HG03558 (cell line): ENCODE data around the gene AFF3.

ENCODE experiments used
- ATAC-seq: cut with Tn5 transposase; IDR thresholded peaks from one replicate; pipeline ENCODE4 v1.9.1; 2021; ENCODE audit warnings: moderate number of reproducible peaks; ENCODE audit not compliant: unreplicated experiment; ENCODE audit errors: extremely low read depth

Gene AFF3

GRCh38 chr2:99660616-99661406 lies 481.6 kb downstream of the AFF3 start:
- no peak for ATAC-seq

GRCh38 chr2:99659874-99660273 lies 482.5 kb downstream of the AFF3 start:
- no peak for ATAC-seq

- ATAC-seq: no peak
Observed at GRCh38 chr2:99657691-99658258, 484.6 kb downstream of the AFF3 start.

GRCh38 chr2:99656994-99657393 lies 485.4 kb downstream of the AFF3 start:
- ATAC-seq: no peak

GRCh38 chr2:99653433-99653832 lies 489.0 kb downstream of the AFF3 start:
- no peak for ATAC-seq

GRCh38 chr2:99652862-99653261 lies 489.5 kb downstream of the AFF3 start:
- no peak for ATAC-seq

GRCh38 chr2:99651930-99652670 lies 490.3 kb downstream of the AFF3 start:
- no peak for ATAC-seq

- ATAC-seq: no peak
Observed at GRCh38 chr2:99648906-99649789, 493.2 kb downstream of the AFF3 start.

- ATAC-seq: no peak
Observed at GRCh38 chr2:99648178-99648844, 494.1 kb downstream of the AFF3 start.

- ATAC-seq: no peak
Observed at GRCh38 chr2:99645960-99646359, 496.4 kb downstream of the AFF3 start.

- no peak for ATAC-seq
Observed at GRCh38 chr2:99644419-99644787, 498.0 kb downstream of the AFF3 start.

- no peak for ATAC-seq
Observed at GRCh38 chr2:99643787-99644418, 498.5 kb downstream of the AFF3 start.

- ATAC-seq: no peak
Observed at GRCh38 chr2:99641999-99642398, 500.4 kb downstream of the AFF3 start.

GRCh38 chr2:99640635-99641151 lies 501.7 kb downstream of the AFF3 start:
- no peak for ATAC-seq

- no peak for ATAC-seq
Observed at GRCh38 chr2:99638791-99639190, 503.6 kb downstream of the AFF3 start.

- no peak for ATAC-seq
Observed at GRCh38 chr2:99637159-99637697, 505.2 kb downstream of the AFF3 start.

GRCh38 chr2:99636144-99637034 lies 506.0 kb downstream of the AFF3 start:
- ATAC-seq: no peak

- no peak for ATAC-seq
Observed at GRCh38 chr2:99635710-99636109, 506.7 kb downstream of the AFF3 start.
